ENCODE results near the gene CCR7.

Gene CCR7

DNA sequence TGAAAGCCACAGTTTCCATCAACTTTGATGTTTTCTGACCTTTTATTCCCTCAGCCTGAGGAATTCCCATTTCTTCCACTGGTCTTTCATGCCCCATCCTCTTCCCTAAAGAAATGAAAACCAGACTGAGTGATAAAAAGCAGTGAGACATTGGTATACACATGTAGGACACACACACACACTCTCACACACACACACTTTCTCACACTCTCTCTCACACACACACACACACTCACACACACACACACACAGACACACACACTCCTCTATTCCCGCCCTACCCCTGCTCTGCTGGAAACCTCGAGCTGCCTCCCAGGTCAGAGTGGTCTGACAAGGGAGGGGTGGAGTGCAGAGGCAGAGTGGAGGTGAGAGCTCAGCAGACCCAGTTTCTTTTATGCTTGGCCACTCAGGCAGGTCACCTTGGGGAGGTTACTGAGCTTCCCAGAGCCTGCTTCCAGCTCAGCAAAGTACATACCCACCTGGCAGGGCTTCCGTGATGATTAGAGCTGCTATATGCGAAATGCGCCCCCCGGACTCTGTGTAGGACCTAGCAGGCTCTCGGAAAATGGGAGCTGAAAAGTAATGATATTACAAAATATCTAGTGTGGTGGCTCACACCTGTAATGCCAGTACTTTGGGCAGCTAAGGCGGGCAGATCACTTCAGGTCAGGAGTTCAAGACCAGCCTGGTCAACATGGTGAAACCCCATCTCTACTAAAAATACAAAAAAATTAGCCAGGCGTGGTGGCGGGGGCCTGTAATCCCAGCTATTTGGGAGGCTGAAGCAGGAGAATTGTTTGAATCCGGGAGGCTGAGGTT lies 30.7 kb downstream of the CCR7 start:
- no peak overlapping the region for H3K4me3 ChIP-seq
- in situ Hi-C loops (cut with MboI; ENCODE audit: low sequenced_read_pairs): loop anchor here (5.0 kb wide), 2 partner anchors 97 to 172 kb away; partner anchors contain the start of gene GJD3

DNA sequence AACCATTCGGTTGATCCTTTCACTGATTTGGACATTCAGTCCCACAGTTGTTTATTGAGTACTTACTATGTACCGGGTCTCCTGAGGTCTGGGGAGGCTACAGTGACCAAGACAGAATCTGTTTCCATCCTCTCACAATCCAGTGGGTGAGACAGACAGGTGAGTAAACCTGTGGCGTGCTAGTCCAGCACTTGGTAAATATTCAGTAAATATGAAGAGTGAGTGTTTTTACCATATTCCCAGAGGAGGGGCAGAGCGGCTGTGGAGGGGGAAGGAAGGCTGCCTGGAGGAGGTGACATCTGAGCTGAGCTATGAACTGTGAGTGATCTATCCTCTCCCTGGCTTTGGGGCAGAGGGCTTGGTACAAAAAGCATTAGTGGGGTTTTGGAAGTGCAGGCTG lies 31.4 kb downstream of the CCR7 start:
- DNase-seq (ENCODE audit: low spot score in 2 of 2): no peak
- H3K36me3 ChIP-seq (replicated peaks): no peaks in the 10 kb centered on the region
- H3K27me3 ChIP-seq (ENCODE audit: low read depth): no peaks in the 10 kb centered on the region
- no peaks in the 10 kb centered on the region for H3K9me3 ChIP-seq
- no peaks in the 10 kb centered on the region for H3K4me1 ChIP-seq
- in situ Hi-C loops (cut with MboI; ENCODE audit: low sequenced_read_pairs): loop anchor here (5.0 kb wide), 1 partner anchor 172 kb away; the partner anchor contains the start of gene GJD3
- H3K4me3 ChIP-seq: no peak overlapping the region

More for the DNA sequence above, 30.7 kb downstream of the CCR7 start:
- Histone ChIP-seq H3K9me3 (no peaks in the 10 kb centered on the region), H3K4me1 (no peaks in the 10 kb centered on the region), H3K27me3 (ENCODE audit: low read depth) (no peaks in the 10 kb centered on the region), H3K36me3 (replicated peaks) (no peaks in the 10 kb centered on the region)
- DNase-seq (ENCODE audit: low spot score in 2 of 2): no peak

DNA sequence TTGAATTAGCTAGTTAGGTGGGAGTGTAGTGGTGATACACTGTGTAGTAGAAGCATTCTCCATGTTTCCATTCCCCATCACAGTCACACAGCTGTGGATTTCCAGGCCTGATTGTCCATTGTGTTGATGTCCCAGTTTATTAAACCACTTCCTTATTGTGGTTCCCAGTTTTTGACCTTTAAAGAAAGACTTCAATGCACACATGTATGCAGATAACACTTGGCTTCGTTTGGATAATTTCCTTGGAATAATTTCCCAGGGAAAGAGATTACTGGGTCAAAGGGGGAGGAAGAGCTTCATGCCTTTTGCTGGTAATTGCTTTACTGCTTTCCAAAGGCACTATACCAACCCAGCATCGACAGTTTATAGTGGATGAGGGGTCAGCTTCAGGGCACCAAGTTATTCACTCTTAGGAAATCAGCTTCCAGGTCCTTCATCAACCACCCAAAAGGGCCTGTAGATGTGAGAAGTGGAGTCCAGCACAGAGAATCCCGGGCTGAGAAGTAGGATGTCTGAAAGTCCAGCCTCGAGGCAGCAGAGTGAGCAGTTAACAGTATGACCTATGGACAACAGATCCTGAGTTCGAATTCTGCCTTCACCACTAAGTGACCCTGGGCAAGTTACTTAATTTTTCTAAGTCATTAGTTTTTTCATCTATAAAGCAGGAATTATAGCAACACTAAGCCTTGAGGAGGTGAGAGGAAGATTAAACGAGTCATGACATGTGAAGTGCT lies 32.6 kb downstream of the CCR7 start:
- no peak overlapping the region for H3K4me3 ChIP-seq
- no peaks in the 10 kb centered on the region for H3K36me3 ChIP-seq (replicated peaks)
- H3K4me1 ChIP-seq: no peaks in the 10 kb centered on the region
- no peak for DNase-seq (ENCODE audit: low spot score in 2 of 2)
- no peaks in the 10 kb centered on the region for H3K9me3 ChIP-seq
- no peaks in the 10 kb centered on the region for H3K27me3 ChIP-seq (ENCODE audit: low read depth)
- in situ Hi-C loops (cut with MboI; ENCODE audit: low sequenced_read_pairs): loop anchor here (5.0 kb wide), 1 partner anchor 170 kb away; the partner anchor contains the start of gene GJD3

DNA sequence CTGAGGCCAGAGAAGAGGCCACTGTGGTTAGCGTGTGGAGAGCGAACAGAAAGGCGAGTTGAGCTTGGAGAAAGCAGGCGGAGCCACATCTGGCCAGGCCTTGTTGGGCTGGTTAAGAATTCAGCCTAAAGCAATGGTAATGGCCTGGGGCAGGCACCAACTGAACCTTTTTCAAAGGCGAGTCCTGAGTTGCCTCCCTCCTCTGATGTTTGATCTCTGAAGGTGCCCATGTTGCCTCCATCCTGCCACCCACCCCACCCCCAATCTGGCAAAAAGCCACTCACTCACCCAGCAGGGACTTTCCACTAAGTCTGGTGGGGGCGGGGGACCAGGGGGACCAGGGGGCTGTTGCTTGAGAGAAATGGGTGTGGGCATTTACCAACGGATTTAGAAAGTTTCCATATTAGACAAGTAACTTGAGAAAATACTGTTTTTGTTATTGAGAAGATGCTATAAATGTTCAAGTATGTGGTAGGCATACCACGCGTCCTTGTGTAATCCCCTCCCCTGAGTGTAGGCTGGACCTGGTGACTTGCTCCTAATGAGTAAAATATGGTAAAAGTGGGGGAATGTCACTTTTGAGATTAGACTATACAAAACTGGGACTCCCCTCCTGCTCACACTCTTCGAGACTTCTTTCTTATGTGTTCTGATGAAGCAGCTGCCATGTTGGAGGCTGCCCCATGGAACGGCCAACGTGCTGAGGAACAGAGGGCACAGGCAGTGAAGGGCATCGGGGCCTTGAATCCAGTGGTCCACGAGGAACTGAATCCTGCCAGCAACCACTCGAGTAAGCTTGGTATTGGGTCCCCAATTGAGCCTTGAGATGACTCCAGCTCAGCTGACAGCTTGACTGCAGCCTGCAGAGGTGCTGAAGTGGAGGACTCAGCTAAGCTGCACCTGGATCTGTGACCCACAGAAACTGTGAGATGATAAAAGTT lies 34.0 kb downstream of the CCR7 start:
- Histone ChIP-seq H3K9me3 (no peaks in the 10 kb centered on the region), H3K36me3 (replicated peaks) (no peaks in the 10 kb centered on the region), H3K4me3 (no peak overlapping the region), H3K27me3 (ENCODE audit: low read depth) (no peaks in the 10 kb centered on the region), H3K4me1 (no peaks in the 10 kb centered on the region)
- DNase-seq (ENCODE audit: low spot score in 2 of 2): no peak
- in situ Hi-C loops (cut with MboI; ENCODE audit: low sequenced_read_pairs): loop anchor here (5.0 kb wide), 1 partner anchor 169 kb away; the partner anchor contains the start of gene GJD3

DNA sequence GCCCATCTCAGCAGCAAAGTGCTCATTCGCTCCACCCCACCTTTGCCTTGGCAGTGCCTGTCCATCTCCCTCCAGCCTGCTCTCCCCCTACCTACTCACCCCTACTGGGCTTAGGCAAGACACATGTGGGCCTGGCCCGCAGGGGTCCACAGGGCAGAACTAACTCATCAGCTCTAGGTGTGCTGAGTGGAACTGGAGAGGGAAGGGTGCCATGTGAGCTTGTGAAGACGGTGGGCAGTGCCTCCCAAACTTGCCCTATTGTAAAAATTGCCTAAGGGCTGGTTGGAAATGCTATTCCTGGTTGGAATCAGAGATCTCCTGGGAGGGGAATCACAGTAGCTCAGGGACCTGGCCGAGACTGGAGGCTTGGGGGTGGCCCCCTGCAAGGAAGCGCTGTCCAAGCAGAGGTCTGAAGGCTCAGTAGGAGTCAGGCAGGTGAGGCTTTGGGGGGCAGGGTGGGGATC lies 34.7 kb downstream of the CCR7 start:
- Histone ChIP-seq H3K4me1 (no peaks in the 10 kb centered on the region), H3K4me3 (no peak overlapping the region), H3K27me3 (ENCODE audit: low read depth) (no peaks in the 10 kb centered on the region), H3K36me3 (replicated peaks) (no peaks in the 10 kb centered on the region), H3K9me3 (no peaks in the 10 kb centered on the region)
- no peak for DNase-seq (ENCODE audit: low spot score in 2 of 2)
- in situ Hi-C loops (cut with MboI; ENCODE audit: low sequenced_read_pairs): loop anchor here (5.0 kb wide), 1 partner anchor 168 kb away; the partner anchor contains the start of gene GJD3

DNA sequence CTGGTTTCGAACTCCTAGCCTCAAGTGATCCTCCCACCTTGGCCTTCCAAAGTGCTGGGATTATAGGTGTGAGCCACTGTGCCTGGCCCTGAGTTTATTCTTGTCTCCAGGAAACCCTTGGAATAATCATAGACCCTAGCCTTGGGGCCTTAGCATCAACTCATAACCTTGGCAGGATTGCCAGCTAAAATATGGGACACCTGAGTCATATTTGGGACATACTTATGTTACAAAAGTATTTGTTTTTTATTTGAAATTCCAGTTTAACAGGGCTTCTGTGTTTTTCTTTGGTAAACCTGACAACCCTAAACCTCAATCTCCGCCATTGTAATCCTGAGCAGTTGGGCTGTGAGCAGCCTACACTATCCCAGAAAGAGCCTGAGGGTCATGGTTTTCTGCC lies 35.3 kb downstream of the CCR7 start:
- Histone ChIP-seq H3K36me3 (replicated peaks) (no peaks in the 10 kb centered on the region), H3K27me3 (ENCODE audit: low read depth) (no peaks in the 10 kb centered on the region), H3K4me1 (no peaks in the 10 kb centered on the region), H3K9me3 (no peaks in the 10 kb centered on the region), H3K4me3 (no peak overlapping the region)
- in situ Hi-C loops (cut with MboI; ENCODE audit: low sequenced_read_pairs): loop anchor here (5.0 kb wide), 1 partner anchor 168 kb away; the partner anchor contains the start of gene GJD3
- DNase-seq (ENCODE audit: low spot score in 2 of 2): no peak

DNA sequence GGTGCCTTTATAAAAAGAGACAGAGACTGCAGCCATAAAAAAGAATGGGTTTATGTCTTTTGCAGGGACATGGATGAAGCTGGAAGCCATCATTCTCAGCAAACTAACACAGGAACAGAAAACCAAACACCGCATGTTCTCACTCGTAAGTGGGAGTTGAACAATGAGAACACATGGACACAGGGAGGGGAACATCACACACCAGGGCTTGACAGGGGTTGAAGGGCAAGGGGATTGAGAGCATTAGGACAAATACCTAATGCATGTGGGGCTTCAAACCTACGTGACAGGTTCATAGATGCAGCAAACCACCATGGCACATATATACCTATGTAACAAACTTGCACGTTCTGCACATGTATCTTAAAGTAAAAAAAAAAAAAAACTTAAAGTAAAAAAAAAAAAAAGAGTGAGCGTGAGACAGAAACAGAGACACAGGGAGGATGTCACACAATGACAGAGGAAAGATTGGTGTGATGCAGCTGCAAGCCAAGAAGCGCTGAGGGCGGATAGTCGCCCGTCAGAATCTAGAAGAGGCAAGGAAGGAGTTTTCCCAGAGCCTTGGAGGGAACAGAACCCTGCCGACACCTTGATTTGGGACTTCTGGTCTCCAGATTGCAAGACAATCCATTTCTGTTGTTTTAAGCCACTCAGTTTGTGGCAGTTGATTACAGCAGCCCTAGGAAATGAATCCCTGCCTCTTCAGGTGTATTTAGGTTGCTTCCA lies 36.4 kb downstream of the CCR7 start:
- DNase-seq (ENCODE audit: low spot score in 2 of 2): no peak
- in situ Hi-C loops (cut with MboI; ENCODE audit: low sequenced_read_pairs): no loop called here
- no peaks in the 10 kb centered on the region for H3K36me3 ChIP-seq (replicated peaks)
- no peak overlapping the region for H3K4me3 ChIP-seq
- H3K4me1 ChIP-seq: peaks cover 3% of the 10 kb centered on the region
- H3K27me3 ChIP-seq (ENCODE audit: low read depth): no peaks in the 10 kb centered on the region
- no peaks in the 10 kb centered on the region for H3K9me3 ChIP-seq

DNA sequence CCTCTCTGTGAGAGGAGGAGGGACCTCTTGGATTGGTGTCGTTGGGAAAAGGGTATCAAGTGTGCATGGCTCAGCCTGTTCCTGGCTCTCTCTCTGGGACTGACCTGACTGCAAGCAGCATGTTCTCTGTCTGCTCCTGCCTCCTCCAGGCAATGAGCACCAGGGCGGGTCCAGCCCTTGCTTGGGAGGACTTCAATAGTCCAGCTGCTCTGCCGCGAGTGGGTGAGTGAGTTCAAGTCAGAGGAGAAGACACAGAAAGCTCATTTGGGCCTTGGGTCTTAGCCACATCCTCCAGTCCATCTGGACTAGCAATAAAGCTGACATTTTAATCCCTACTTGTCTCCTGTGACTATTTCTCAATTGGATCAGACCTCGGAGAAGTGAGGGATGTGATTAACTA lies 38.6 kb downstream of the CCR7 start:
- Histone ChIP-seq H3K9me3 (no peaks in the 10 kb centered on the region), H3K4me3 (no peak overlapping the region), H3K36me3 (replicated peaks) (no peaks in the 10 kb centered on the region), H3K27me3 (ENCODE audit: low read depth) (no peaks in the 10 kb centered on the region), H3K4me1 (peaks cover 5% of the 10 kb centered on the region)
- in situ Hi-C loops (cut with MboI; ENCODE audit: low sequenced_read_pairs): no loop called here
- DNase-seq (ENCODE audit: low spot score in 2 of 2): no peak

DNA sequence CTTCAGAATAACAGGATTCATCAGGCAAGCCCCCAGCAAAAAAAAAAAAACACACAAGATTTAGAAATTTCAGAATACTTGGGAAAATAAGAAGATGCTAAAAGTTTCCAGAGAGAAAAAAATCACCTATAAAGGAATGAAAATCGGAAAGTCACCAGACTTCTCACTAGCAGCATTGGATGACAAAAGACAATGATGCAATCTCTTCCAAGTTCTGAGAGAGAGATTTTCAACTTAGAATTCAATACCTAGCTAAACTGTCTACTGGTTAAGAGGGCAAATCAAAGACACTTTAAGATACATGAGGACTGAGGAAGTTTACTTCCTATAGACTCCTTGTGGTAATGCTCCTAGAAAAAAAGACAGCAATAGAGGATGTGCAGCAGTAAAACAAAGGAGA lies 40.0 kb downstream of the CCR7 start:
- Histone ChIP-seq H3K4me1 (peaks cover 5% of the 10 kb centered on the region), H3K36me3 (replicated peaks) (no peaks in the 10 kb centered on the region), H3K27me3 (ENCODE audit: low read depth) (no peaks in the 10 kb centered on the region), H3K9me3 (no peaks in the 10 kb centered on the region), H3K4me3 (no peak overlapping the region)
- in situ Hi-C loops (cut with MboI; ENCODE audit: low sequenced_read_pairs): no loop called here
- no peak for DNase-seq (ENCODE audit: low spot score in 2 of 2)

DNA sequence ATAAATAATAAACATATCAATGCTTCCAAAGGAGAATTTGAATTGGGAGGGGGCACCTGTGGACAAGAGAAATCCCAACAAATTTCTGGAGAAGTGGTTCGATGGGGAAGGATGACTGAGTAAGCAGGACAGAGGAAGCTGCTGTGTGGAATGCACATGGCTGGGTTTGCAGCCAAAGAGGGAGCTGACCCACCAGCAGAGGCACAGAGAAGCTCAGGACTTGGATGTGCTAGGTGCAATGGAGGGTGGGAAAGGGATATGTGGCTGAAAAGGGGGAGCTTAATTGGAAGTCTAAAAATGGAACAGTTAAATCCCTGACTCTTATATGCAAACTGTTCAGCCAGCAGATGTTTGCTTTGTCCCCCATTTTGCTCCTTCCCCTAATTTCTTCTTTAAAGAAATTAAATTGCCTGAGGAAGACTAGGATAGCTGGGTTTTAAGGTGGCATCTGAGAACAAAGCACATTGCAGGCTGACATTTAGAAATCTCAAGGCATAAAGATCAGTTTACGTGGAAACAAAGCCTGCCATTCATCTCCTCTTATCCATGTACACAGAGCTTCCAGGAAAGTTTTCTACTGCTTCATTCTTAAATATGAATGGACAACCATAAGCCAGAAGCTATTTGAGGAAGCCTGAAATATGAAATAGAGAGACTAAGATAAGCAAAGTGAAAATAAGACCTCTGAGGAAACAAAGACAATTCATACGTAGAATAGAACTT lies 40.9 kb downstream of the CCR7 start:
- Histone ChIP-seq H3K27me3 (ENCODE audit: low read depth) (no peaks in the 10 kb centered on the region), H3K4me3 (no peak overlapping the region), H3K9me3 (no peaks in the 10 kb centered on the region), H3K4me1 (peaks cover 5% of the 10 kb centered on the region), H3K36me3 (replicated peaks) (no peaks in the 10 kb centered on the region)
- DNase-seq (ENCODE audit: low spot score in 2 of 2): peak; percentile 45 to 70
- in situ Hi-C loops (cut with MboI; ENCODE audit: low sequenced_read_pairs): no loop called here

DNA sequence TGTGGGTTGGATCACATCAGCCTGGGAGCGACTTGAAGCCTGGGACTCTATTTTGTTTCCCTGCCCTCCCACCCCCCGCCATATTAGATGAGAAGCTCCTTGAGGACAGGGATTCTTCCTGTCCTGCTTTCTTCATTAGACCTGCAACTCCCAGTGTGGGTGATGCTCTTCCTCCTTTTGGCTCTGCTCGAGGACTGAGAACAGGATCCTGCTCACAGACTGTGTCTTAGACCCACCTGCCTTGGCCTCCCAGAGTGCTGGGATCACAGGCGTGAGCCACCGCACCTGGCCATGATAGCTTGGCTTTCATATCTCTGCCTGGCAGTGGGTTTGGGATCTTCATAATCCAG lies 42.3 kb downstream of the CCR7 start:
- Histone ChIP-seq H3K4me3 (no peak overlapping the region), H3K27me3 (ENCODE audit: low read depth) (no peaks in the 10 kb centered on the region), H3K9me3 (no peaks in the 10 kb centered on the region), H3K4me1 (peaks cover 5% of the 10 kb centered on the region), H3K36me3 (replicated peaks) (no peaks in the 10 kb centered on the region)
- in situ Hi-C loops (cut with MboI; ENCODE audit: low sequenced_read_pairs): no loop called here
- DNase-seq (ENCODE audit: low spot score in 2 of 2): no peak

DNA sequence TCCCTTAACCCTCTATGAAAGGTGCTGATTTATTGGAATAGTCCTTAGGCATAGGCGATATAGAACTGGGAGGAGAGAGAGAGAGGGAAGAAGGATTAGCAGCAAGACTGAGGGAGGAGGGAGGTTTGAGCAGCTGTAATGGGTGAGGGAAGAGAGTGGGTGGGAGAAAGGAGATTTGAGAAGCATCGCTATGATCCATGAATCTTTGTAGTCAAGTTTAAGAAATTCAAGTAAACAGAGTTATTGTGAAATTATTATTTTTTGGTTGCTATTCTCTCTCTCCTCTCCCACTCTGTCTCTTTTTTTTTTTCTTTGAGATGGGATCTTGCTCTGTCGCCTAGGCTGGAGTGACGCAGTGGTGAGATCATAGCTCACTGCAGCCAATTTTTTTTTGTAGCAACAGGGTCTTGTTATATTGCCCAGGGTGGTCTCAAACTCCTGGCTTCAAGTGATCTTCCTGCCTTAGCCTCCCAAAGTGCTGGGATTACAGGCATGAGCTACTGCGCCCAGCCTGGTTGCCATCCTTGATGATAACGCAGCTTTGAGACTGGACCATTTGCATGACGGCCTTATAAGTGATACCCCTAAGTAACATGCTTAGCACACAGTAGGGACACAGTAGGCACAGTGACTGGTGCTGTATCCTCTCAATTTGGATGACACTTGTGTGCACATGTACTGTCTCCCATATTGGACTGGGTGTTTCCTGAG lies 42.9 kb downstream of the CCR7 start:
- peaks cover 5% of the 10 kb centered on the region for H3K4me1 ChIP-seq
- in situ Hi-C loops (cut with MboI; ENCODE audit: low sequenced_read_pairs): no loop called here
- H3K36me3 ChIP-seq (replicated peaks): no peaks in the 10 kb centered on the region
- no peak overlapping the region for H3K4me3 ChIP-seq
- no peak for DNase-seq (ENCODE audit: low spot score in 2 of 2)
- no peaks in the 10 kb centered on the region for H3K27me3 ChIP-seq (ENCODE audit: low read depth)
- H3K9me3 ChIP-seq: no peaks in the 10 kb centered on the region
